HG03558 (cell line): ENCODE data around the gene IL23A.

Experiments
- ATAC-seq: cut with Tn5 transposase; IDR thresholded peaks from one replicate; pipeline ENCODE4 v1.9.1; 2021; ENCODE audit warnings: moderate number of reproducible peaks; ENCODE audit not compliant: unreplicated experiment; ENCODE audit errors: extremely low read depth

Gene IL23A

DNA sequence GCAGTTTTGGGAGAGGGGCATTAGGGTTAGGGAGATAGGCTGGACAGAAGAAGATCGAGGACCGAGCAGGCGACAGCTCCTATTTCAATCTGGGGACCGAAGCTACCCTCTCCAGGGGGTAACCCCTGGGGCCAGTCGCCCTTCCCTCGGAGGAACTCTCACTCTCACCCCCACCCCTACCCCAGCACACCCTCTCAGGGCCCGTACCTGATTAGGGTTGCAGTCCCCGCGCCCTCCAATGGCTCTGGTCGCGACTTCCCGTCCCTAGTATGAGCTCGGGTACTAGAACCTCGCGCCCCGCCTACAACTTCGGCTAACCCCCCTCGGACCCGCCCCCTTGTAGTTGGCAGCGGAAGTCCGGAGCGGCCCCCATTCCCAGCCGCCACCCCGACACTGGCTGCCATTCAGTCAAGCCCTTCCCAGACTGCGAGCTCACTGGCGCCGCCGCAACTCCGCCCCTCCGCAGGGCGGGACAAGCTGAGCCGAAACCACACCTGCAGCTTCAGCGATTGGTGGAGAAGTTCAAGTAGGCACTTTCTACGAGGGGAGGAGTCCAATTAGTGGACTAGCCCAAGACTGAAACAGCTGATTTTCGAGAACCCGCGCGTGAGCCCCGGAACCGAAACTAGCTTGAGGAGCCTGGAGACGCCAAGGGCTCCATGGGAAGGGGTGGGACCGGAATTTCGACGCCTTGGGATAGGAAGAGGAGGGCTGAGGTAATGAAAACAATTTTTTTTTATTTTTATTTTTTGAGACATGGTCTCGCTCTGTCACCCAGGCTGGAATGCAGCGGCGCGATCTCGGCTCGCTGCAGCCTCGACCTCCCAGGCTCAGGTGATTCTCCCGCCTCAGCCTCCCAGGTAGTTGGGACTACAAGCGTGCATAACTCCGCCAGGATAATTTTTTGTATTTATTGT, 21.4 kb downstream of the IL23A start, which contains the start of gene STAT2:
STAT2 (minus strand) TSS at position 257 of the 917 bp plus-strand sequence. CDS start 3,536 bp downstream, outside the sequence.
- peak; percentile 90 for ATAC-seq

DNA sequence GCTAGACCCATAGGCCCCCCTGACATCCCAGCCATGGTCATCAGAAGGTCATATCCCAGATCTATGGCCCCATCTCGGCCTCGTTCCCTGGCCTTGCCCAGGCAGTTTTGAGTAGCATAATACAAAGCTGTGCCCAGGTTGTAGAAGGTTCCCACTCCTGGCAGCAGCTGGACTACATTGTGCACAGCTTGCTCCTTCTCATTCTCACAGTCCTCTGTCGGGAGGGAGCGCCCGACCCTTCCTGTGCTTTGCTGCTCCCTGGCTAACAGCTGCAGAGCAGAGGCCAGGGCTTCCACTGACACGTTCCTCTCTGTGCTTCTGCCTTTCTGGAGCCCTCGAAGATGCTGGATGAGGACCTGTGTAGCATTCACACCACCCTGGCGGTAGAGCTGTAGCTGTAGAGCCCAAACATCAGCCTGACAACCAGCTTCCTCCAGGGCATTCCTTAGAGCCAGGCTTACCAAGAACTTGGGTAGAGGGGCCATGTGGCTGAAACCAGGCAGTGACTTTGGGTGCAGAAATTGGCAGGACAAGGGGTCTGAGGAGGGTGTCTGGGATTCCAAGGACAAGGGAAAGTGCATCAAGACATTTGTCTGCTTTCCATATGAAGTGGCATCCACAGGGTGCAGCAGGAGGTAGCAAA, 22.9 kb downstream of the IL23A start:
- no peak for ATAC-seq

DNA sequence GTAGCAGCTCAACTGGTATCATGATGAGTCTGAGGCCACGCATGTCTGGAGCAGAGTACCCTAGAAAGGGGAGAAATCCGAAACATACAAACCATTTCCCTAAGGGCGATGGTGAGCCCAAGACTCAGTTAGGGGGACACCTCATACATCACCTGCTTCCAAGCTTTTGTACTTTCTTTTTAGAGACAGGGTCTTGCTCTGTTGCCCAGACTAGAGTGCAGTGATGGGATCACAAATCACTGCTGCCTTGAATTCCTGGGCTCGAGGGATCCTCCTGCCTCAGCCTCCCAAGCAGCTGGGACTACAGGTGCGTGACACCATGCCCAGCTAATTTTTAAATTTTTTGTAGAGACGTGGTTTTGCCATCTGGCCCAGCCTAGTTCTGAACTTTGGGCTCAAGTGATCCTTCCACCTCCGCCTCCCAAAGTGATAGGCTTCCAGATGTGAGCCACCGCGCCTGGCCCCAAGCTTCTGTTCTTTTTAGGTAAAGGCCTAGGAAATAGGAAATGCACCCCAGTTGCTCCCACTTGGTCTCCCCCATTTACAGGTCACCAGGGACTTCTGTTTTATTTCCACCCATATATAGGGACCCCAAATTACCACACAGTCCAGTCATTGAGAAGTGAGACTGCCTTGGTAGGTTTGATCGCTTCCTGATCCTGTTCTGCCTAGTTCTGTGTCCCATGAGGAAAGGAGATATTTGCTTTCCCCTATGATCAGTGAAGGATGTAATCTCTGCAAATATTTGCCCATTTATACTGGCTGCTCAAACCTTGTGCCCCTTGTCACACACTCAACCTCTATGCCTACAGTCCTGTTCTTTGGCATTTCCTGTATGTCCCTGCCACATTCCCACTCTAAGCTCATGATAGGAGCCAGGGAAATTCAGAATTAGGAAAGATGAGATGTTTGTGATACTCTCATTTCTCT, 23.7 kb downstream of the IL23A start, which contains the start of gene APOF:
APOF (minus strand) TSS at position 728 of the 930 bp plus-strand sequence; CDS start at position 616, 112 bp downstream.
- no peak for ATAC-seq

DNA sequence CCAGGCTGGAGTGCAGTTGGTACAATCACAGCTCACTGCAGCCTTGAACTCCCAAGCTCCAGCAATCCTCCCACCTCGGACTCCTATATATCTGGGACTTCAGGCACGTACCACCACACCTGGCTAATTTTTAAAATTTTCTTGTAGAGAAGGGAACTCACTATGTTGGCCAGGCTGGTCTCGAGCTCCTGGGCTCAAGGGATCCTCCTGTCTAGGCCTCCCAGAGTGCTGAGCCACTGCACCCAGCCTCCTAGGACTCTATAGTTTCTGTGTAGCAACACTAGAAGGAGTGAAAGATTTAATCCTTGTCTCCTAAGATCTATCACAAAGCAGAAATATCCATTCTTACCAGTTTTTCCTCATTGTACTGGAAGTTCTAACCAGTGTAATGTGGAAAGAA, 28.3 kb downstream of the IL23A start:
- no peak for ATAC-seq

DNA sequence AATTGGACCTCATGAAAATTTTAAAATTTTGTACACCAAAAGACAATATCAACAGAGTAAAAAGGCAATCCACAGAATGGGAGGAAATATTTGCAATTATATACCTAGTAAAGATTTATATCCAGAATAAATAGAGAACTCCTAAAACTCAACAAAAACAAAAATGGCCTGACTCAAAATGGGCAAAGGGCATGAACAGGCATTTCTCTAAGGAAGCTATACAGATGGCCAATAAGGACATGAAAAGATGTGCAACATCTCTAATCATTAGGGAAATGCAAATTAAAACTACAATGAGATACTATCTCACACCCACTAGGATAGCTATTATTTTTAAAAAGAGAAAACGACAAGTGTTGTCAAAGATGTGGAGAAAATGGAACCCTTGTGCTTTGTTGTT, 34.8 kb downstream of the IL23A start:
- no peak for ATAC-seq

DNA sequence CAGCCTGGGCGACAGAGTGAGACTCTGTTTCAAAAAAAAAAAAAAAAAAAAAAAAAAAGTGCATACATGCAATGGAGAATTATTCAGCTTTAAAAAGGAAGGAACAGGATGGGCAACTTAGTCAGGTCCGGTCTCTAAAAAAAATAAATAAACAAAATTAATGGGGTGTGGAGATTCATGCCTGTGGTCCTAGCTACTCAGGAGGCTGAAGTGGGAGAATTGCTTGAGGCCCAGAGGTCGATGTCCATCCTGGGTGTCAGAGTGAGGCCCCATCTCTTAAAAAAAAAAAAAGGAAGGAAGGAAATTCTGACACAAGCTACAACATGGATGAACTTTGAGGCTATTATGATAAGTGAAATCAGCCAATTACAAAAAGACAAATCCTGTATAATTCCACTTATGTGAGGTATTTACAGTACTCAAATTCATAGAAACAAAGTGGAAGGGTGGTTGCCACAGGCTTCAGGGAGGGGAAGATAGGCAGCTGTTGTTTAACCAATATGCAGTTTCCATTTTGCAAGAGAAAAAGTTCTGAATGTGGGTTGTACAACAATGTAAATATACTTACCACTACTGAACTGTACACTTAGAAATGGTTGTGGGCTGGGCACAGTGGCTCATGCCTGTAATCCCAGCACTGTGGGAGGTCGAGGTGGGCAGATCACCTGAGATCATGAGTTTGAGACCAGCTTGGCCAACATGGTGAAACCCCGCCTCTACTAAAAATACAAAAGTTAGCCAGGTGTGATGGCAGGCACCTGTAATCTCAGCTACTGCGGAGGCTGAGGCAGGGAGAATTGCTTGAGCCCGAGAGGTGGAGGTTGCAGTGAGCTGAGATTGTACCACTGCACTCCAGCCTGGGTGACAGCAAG, 36.3 kb downstream of the IL23A start:
- no peak for ATAC-seq

DNA sequence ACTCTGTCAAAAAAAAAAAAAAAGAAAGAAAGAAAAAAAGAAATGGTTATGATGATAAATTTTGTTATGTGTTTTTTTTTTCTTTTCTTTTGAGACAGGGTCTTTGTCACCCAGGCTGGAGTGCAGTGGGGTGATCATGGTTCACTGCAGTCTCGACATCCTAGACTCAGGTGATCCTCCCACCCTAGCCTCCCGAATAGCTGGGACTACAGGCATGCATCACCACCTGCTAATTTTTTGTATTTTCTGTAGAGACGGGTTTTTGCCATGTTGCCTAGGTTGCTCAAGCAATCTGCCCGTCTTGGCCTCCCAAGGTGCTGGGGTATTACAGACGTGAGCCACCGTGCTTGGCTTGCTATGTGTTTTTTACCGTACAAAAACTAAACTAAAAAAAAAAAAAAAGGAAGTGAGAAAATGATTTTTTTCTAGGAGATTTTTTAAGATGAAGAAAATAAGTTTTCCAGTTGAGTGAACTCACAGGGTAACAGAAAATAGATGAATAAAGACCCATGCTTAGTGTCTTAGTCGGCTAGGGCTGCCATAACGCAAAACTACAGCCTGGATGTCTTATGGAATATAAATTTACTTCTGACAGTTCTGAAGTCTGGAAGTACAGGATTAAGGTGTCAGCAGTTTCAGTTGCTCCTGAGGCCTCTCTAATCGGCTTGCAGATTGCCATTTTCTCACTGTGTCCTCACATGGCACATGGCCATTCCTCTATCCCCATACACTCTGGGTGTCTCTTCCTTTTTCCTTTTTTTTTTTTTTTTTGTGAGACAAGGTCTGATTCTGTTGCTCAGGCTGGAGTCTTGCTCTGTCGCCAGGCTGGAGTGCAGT, 37.1 kb downstream of the IL23A start:
- ATAC-seq, result no peak

DNA sequence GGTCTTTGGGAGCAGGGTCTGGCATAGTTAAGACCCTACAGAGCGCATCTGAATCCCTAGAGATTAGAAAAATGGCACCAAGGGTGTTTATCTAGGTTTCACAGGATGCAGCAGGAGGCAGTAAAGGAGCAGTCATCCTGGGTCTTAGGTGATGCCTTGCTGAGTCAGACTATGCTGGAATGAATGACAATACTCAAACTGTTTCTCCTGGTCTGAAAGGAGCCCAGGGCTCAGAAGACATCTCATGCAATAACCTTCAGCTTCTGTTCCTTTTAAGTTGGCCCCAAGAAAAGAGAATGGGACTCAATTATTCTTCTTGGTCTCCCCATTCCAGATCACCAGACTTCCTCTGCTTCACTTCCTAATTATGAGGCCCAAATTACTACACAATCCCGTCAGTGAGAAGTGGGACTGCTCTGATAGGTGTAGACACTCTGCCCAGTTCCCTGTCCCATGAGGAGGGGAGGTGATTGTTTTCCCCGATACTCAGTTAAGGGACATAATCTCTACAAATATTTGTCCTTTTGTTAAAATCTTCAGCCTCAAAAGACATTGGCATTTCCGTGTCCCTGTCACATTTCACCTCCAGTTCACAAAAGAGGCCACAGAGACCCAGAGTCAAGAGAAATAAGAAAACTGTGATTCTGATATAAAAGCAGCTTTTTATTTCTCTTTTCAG, 38.8 kb downstream of the IL23A start:
- ATAC-seq, result no peak

DNA sequence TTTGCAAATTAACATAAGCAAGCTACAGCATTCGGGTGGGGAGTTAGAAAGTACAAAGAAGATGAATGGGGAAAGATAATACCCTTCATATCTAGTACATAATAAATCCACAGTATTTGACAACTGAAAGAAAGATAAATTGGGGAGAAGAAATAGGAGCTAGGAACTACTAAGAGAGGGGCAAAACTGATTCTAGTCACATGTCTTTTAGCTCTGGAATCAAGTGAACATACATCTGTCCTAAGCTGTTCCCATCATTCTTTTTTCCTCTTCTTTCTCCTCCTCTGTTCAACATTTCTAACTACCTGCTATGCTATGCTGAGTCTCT, 39.3 kb downstream of the IL23A start:
- no peak for ATAC-seq

DNA sequence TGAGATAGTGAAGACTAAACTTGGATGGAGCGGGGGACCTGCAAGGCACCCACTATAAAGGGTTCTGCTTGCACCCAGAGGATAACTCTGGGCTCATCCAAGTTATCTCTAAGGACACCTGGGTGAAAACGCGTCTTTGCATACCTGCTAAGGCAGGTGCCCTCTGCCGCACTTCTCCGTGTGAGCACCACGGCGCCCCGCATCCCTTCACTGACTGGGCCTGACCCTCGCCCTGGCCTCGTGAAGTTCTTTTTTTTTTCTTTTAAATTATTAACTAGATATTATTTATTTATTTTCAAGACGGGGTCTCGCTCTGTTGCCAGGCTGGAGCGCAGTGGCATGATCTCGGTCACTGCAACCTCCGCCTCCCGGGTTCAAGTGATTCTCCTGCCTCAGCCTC, 43.9 kb downstream of the IL23A start:
- ATAC-seq, result no peak

DNA sequence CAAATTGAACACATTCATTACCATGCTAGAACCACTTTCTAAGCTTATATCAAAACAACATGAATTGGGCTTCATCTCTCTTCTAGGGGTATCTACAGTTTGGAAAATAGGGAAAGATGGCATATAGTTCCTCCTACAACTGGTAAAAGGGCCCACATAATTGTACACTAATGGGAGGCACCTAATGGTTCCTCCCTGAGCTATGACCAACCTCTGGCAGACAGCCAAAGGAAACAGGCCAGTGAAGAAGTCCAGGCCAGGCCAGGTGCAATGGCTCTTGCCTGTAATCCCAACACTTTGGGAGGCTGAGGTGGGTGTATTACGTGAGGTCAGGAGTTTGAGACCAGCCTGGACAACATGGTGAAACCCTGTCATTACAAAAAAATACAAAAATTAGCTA, 47.2 kb downstream of the IL23A start:
- ATAC-seq, result no peak

DNA sequence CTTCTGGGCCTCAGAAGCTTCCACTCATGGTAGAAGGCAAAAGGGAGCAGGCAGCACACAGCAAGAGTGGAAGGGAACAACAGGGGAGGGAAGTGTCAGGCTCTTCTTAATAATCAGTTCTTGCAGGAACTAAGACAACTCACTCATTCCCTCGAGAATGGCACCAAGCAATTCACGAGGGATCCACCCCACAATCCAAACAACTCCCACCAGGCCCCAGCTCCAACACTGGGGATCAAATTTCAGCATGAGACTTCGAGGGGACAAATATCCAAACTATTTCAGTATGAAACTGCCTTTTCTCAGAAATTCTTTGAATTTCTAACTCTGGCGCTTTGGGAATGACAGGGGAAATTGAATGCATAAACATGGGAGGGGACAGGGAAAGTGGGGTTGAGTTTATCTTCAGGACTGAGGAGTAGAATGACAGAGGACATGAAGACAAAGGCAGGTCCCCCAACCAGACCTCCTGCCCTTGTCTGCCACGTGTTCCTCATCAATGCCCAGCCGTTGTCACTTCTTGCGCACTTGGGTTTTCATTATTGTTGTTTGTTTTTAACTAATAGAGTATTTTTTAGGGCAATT, 48.6 kb downstream of the IL23A start:
- no peak for ATAC-seq

DNA sequence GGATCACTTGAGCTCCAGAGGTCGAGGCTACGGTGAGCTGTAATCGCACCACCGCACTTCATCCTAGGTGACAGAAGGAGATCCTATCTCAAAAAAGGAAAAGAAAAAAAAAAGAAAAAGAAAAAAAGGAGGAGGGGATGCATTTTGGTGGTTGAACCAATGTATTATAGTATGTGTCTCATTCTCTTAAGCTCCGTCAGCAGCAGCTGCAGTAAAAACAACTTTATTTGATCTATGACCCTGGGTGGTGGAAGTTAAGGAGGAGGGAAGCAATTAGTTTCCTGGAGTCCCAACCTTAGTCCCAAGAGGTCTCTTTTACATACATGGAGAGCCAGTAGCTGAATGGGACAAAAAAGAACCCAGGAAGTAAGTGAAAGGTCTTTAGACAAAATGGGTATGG, 50.7 kb downstream of the IL23A start:
- ATAC-seq, result no peak
